ENCODE measurements around the gene DAB1.

DAB1 gene

DNA sequence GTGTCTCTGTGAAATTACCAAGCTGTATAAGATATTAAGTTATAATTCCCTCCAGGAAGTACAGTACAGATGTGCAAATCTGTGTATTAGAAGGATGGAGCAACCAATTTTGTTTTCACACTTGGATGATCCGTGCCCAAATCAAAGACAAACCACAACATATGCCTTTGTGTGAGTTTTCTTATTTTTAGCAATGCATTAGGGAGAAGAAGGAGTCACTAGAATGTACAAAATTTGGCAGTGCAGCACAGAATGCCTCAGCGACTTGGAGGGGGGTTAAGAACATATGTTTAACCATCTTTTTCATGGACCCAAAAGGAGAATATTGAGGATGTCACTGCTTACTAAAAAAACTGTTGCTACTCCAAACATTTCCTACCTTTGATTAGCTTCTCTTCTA, 45.3 kb downstream of the DAB1 start:
- Histone ChIP-seq H3K4me3 (ENCODE audit: low read length) (no peak overlapping the region), H3K27ac (ENCODE audit: low read depth, low read length) (no peak overlapping the region)
- TF ChIP-seq, protein P1, sequence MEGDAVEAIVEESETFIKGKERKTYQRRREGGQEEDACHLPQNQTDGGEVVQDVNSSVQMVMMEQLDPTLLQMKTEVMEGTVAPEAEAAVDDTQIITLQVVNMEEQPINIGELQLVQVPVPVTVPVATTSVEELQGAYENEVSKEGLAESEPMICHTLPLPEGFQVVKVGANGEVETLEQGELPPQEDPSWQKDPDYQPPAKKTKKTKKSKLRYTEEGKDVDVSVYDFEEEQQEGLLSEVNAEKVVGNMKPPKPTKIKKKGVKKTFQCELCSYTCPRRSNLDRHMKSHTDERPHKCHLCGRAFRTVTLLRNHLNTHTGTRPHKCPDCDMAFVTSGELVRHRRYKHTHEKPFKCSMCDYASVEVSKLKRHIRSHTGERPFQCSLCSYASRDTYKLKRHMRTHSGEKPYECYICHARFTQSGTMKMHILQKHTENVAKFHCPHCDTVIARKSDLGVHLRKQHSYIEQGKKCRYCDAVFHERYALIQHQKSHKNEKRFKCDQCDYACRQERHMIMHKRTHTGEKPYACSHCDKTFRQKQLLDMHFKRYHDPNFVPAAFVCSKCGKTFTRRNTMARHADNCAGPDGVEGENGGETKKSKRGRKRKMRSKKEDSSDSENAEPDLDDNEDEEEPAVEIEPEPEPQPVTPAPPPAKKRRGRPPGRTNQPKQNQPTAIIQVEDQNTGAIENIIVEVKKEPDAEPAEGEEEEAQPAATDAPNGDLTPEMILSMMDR (IDR thresholded peaks at IDR 0.05; ENCODE audit: low read depth, low read length, poor library complexity, severe bottlenecking) = no peak
- TF ChIP-seq EZH2phosphoT487 (IDR thresholded peaks at IDR 0.05; ENCODE audit: borderline replicate concordance, low read length) = no peak

DNA sequence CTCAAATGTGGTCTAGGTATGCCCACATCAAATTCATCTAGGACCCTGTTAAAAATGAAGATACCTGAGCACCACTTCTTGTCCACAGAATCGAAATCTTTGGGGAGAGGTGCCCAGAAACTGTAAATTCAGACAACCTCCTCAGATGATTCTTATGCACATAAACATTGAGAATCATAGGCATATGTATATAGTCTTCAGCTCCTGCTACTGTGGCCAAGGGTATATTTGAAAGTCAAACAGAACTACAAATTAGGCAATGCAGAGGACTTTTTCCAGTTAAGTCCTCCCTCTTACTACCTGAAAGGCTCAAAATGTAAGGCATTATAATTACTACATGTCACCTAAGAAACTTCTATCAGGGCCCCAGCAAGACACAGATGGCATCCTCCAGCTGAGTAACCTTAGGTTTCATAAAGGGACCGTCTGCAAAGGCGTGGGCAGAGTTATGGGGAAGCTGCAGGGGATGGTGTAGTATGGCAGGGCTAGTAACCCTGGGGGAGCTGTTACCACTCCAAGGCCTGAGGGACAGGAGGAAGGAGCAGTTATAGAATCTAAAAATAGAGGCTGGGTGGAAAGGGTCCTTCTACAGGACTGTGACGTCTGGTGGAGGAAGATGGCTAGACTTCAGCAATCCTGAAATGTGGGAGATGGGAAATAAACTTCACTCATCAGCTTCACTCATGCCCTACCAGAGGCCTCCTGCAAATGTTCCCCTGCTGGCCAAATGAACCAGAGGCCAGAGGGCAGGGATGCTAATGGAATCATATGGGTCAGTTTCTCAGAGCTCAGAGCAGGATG, 46.3 kb downstream of the DAB1 start:
- Histone ChIP-seq H3K79me2 (ENCODE audit: control insufficient read depth, low read length) (no peaks in the 10 kb centered on the region), H3K9me3 (ENCODE audit: control insufficient read depth, insufficient read depth, low read length) (no peaks in the 10 kb centered on the region), H4K20me1 (ENCODE audit: control insufficient read depth, insufficient read depth, low read depth, low read length) (no peaks in the 10 kb centered on the region), H3K36me3 (ENCODE audit: control insufficient read depth, low read length) (no peaks in the 10 kb centered on the region), H3K9me2 (replicated peaks; ENCODE audit: control insufficient read depth, low read length) (no peaks in the 10 kb centered on the region), H3K4me1 (ENCODE audit: control insufficient read depth, low read length) (no peaks in the 10 kb centered on the region), H3K27me3 (ENCODE audit: control insufficient read depth, low read length) (no peaks in the 10 kb centered on the region), H3K4me3 (ENCODE audit: low read length) (no peak overlapping the region), H3K27ac (ENCODE audit: low read depth, low read length) (no peak overlapping the region), H3K4me2 (ENCODE audit: low read length) (no peak overlapping the region), H3F3A (ENCODE audit: control insufficient read depth, insufficient read depth) (no peaks in the 10 kb centered on the region)
- no peak for TF ChIP-seq EZH2phosphoT487 (IDR thresholded peaks at IDR 0.05; ENCODE audit: borderline replicate concordance, low read length)
- TF ChIP-seq, protein P1 (IDR thresholded peaks at IDR 0.05; ENCODE audit: low read depth, low read length, poor library complexity, severe bottlenecking) = no peak

More for the DNA sequence above, 45.3 kb downstream of the DAB1 start:
- Histone ChIP-seq H3F3A (ENCODE audit: control insufficient read depth, insufficient read depth) (no peaks in the 10 kb centered on the region), H3K4me1 (ENCODE audit: control insufficient read depth, low read length) (no peaks in the 10 kb centered on the region), H3K27me3 (ENCODE audit: control insufficient read depth, low read length) (no peaks in the 10 kb centered on the region), H3K9me2 (replicated peaks; ENCODE audit: control insufficient read depth, low read length) (no peaks in the 10 kb centered on the region), H3K4me2 (ENCODE audit: low read length) (no peak overlapping the region), H4K20me1 (ENCODE audit: control insufficient read depth, insufficient read depth, low read depth, low read length) (no peaks in the 10 kb centered on the region), H3K79me2 (ENCODE audit: control insufficient read depth, low read length) (no peaks in the 10 kb centered on the region), H3K9me3 (ENCODE audit: control insufficient read depth, insufficient read depth, low read length) (no peaks in the 10 kb centered on the region), H3K36me3 (ENCODE audit: control insufficient read depth, low read length) (no peaks in the 10 kb centered on the region)

DNA sequence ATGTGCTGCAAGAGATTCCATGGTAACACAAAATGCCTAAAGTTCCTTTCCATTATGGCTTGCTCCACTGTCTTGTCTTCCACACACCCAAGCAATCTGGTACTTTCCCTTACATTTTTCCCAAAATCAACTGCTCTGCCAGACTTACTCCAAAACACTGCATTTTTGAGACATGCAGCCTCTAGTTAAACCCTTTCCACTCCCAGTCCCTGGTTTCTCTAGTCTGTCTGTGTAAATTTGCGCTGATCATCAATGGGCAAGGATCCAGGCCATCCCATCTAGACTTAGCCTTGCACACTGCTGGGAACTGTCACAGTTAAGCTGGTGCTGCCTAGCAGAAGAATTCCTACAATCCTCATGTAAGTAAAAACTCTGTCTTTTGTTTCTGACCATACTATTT, 47.8 kb downstream of the DAB1 start:
- Histone ChIP-seq H3K4me1 (ENCODE audit: control insufficient read depth, low read length) (no peaks in the 10 kb centered on the region), H3F3A (ENCODE audit: control insufficient read depth, insufficient read depth) (no peaks in the 10 kb centered on the region), H3K79me2 (ENCODE audit: control insufficient read depth, low read length) (no peaks in the 10 kb centered on the region), H3K36me3 (ENCODE audit: control insufficient read depth, low read length) (no peaks in the 10 kb centered on the region), H3K27ac (ENCODE audit: low read depth, low read length) (no peak overlapping the region), H4K20me1 (ENCODE audit: control insufficient read depth, insufficient read depth, low read depth, low read length) (no peaks in the 10 kb centered on the region), H3K4me3 (ENCODE audit: low read length) (no peak overlapping the region), H3K27me3 (ENCODE audit: control insufficient read depth, low read length) (no peaks in the 10 kb centered on the region), H3K9me3 (ENCODE audit: control insufficient read depth, insufficient read depth, low read length) (no peaks in the 10 kb centered on the region), H3K9me2 (replicated peaks; ENCODE audit: control insufficient read depth, low read length) (no peaks in the 10 kb centered on the region), H3K4me2 (ENCODE audit: low read length) (no peak overlapping the region)
- TF ChIP-seq, protein P1 (IDR thresholded peaks at IDR 0.05; ENCODE audit: low read depth, low read length, poor library complexity, severe bottlenecking) = no peak
- TF ChIP-seq EZH2phosphoT487 (IDR thresholded peaks at IDR 0.05; ENCODE audit: borderline replicate concordance, low read length) = no peak

All from DOHH2 (cell line).